ENCODE data around the gene ANO3.
A peak's percentile ranks its signal among the peaks of the same experiment; 100 is the strongest.

ANO3 gene

DNA sequence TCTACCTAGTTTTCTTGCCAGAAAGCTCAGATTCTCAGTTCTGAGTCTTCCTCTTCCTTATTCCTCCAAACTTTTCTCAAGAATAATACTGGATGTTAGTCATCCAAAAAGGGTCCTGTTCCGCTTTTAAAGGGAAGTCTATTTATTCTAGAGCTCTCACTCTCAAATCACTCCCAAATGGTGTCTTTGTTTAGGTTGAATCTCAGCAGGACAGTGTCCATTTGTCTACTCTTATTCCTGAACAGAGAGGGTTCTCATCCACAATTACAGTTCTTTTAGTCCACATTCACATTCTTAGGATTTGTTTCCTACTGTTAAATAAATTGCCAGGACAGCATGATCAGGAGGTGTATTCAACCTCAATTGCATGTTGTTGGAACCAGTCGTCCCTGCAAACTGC, 178.8 kb downstream of the ANO3 start:
- TF ChIP-seq, protein P1, sequence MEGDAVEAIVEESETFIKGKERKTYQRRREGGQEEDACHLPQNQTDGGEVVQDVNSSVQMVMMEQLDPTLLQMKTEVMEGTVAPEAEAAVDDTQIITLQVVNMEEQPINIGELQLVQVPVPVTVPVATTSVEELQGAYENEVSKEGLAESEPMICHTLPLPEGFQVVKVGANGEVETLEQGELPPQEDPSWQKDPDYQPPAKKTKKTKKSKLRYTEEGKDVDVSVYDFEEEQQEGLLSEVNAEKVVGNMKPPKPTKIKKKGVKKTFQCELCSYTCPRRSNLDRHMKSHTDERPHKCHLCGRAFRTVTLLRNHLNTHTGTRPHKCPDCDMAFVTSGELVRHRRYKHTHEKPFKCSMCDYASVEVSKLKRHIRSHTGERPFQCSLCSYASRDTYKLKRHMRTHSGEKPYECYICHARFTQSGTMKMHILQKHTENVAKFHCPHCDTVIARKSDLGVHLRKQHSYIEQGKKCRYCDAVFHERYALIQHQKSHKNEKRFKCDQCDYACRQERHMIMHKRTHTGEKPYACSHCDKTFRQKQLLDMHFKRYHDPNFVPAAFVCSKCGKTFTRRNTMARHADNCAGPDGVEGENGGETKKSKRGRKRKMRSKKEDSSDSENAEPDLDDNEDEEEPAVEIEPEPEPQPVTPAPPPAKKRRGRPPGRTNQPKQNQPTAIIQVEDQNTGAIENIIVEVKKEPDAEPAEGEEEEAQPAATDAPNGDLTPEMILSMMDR (IDR thresholded peaks at IDR 0.05; ENCODE audit: low read depth, low read length) = no peak
- TF ChIP-seq EZH2phosphoT487 (IDR thresholded peaks at IDR 0.05; ENCODE audit: low read depth) = no peak
- H2AFZ ChIP-seq (ENCODE audit: low read depth, low read length) = no peak overlapping the region
- no peak overlapping the region for H3K4me3 ChIP-seq (ENCODE audit: low read length)

GRCh38 chr11:26512196-26512595, 180.3 kb downstream of the ANO3 start:
- Histone ChIP-seq H3K9ac (ENCODE audit: low read length) (no peak overlapping the region), H4K20me1 (ENCODE audit: insufficient read depth, low read length) (no peaks in the 10 kb centered on the region), H3K4me1 (ENCODE audit: low read length) (no peaks in the 10 kb centered on the region), H3K79me2 (ENCODE audit: low read length) (no peaks in the 10 kb centered on the region), H3K27ac (ENCODE audit: low read length) (no peak overlapping the region), H3K9me3 (ENCODE audit: insufficient read depth, low read length) (no peaks in the 10 kb centered on the region), H3K36me3 (replicated peaks; ENCODE audit: low read depth, low read length) (no peaks in the 10 kb centered on the region), H3K4me2 (ENCODE audit: low read length) (no peak overlapping the region), H3K4me3 (ENCODE audit: low read length) (no peak overlapping the region), H2AFZ (ENCODE audit: low read depth, low read length) (no peak overlapping the region), H3K27me3 (ENCODE audit: low read depth, low read length) (no peaks in the 10 kb centered on the region)
- TF ChIP-seq EZH2phosphoT487 (IDR thresholded peaks at IDR 0.05; ENCODE audit: low read depth) = no peak
- TF ChIP-seq, protein P1 (IDR thresholded peaks at IDR 0.05; ENCODE audit: low read depth, low read length) = no peak

More for the DNA sequence above, 178.8 kb downstream of the ANO3 start:
- Histone ChIP-seq H3K9ac (ENCODE audit: low read length) (no peak overlapping the region), H4K20me1 (ENCODE audit: insufficient read depth, low read length) (no peaks in the 10 kb centered on the region), H3K36me3 (replicated peaks; ENCODE audit: low read depth, low read length) (no peaks in the 10 kb centered on the region), H3K79me2 (ENCODE audit: low read length) (no peaks in the 10 kb centered on the region), H3K4me1 (ENCODE audit: low read length) (no peaks in the 10 kb centered on the region), H3K4me2 (ENCODE audit: low read length) (no peak overlapping the region), H3K9me3 (ENCODE audit: insufficient read depth, low read length) (no peaks in the 10 kb centered on the region), H3K27me3 (ENCODE audit: low read depth, low read length) (no peaks in the 10 kb centered on the region), H3K27ac (ENCODE audit: low read length) (no peak overlapping the region)

DNA sequence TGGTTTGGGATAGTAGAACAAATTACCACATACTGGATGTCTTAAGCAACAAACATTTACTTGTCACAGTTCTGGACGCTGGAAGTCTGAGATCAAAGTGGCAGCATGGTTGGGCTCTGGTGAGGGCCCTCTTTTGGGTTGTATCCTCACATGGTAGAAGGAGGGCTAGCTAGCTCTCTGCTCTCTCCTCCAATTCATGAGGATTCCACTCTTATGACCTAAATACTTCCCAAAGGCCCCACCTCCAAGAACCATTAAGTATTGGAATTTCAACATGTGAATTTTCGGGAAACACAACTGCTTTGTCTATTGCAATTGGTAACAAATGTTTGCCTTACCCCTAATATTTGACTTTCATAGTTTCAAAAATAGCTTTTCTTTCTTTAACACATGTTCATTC, 187.5 kb downstream of the ANO3 start:
- TF ChIP-seq EZH2phosphoT487 (IDR thresholded peaks at IDR 0.05; ENCODE audit: low read depth) = no peak
- TF ChIP-seq, protein P1 (IDR thresholded peaks at IDR 0.05; ENCODE audit: low read depth, low read length) = no peak
- H3K9me3 ChIP-seq (ENCODE audit: insufficient read depth, low read length) = no peaks in the 10 kb centered on the region
- H3K9ac ChIP-seq (ENCODE audit: low read length) = no peak overlapping the region
- no peaks in the 10 kb centered on the region for H3K4me1 ChIP-seq (ENCODE audit: low read length)
- no peaks in the 10 kb centered on the region for H3K36me3 ChIP-seq (replicated peaks; ENCODE audit: low read depth, low read length)
- H3K27me3 ChIP-seq (ENCODE audit: low read depth, low read length) = no peaks in the 10 kb centered on the region
- no peaks in the 10 kb centered on the region for H4K20me1 ChIP-seq (ENCODE audit: insufficient read depth, low read length)
- no peak overlapping the region for H3K4me3 ChIP-seq (ENCODE audit: low read length)
- no peak overlapping the region for H2AFZ ChIP-seq (ENCODE audit: low read depth, low read length)
- H3K79me2 ChIP-seq (ENCODE audit: low read length) = no peaks in the 10 kb centered on the region
- H3K27ac ChIP-seq (ENCODE audit: low read length) = no peak overlapping the region
- H3K4me2 ChIP-seq (ENCODE audit: low read length) = no peak overlapping the region

GRCh38 chr11:26522912-26523610, 191.1 kb downstream of the ANO3 start:
- H3K4me1 ChIP-seq (ENCODE audit: low read length) = peaks cover 6% of the 10 kb centered on the region; the same call in 1 of the 2 replicates
- no peaks in the 10 kb centered on the region for H3K9me3 ChIP-seq (ENCODE audit: insufficient read depth, low read length)
- H4K20me1 ChIP-seq (ENCODE audit: insufficient read depth, low read length) = no peaks in the 10 kb centered on the region
- TF ChIP-seq EZH2phosphoT487 (IDR thresholded peaks at IDR 0.05; ENCODE audit: low read depth) = no peak
- TF ChIP-seq, protein P1 (IDR thresholded peaks at IDR 0.05; ENCODE audit: low read depth, low read length) = peak; percentile 42
- no peak overlapping the region for H3K4me3 ChIP-seq (ENCODE audit: low read length)
- H3K27me3 ChIP-seq (ENCODE audit: low read depth, low read length) = no peaks in the 10 kb centered on the region
- no peak overlapping the region for H2AFZ ChIP-seq (ENCODE audit: low read depth, low read length)
- H3K4me2 ChIP-seq (ENCODE audit: low read length) = no peak overlapping the region
- H3K27ac ChIP-seq (ENCODE audit: low read length) = no peak overlapping the region
- H3K79me2 ChIP-seq (ENCODE audit: low read length) = no peaks in the 10 kb centered on the region
- no peak overlapping the region for H3K9ac ChIP-seq (ENCODE audit: low read length)
- no peaks in the 10 kb centered on the region for H3K36me3 ChIP-seq (replicated peaks; ENCODE audit: low read depth, low read length)
